K562 (cell line): ENCODE data around the gene HOXD13. TPM values are rescaled to one million over a fixed set of nuclear protein-coding genes. Genes with fewer than 3 reads are reported as not detected.

Source experiments
- ATAC-seq: fragments of 200-7000 bp; cut with Tn5 transposase; 3 replicates; pipeline ENCODE4 v1.9.1; 2020; ENCODE audit warnings: moderate library complexity
- BruUV-seq: library from RNA; stranded (reverse); fragments of 400-500 nt; replicated peaks from 2 replicates; lab custom pipeline; 2021; lab: Mats Ljungman, UMichigan
- CTCF ChIA-PET: fragments of 300-600 bp; formaldehyde crosslinking; extraction: SDS; loops from one replicate; lab custom pipeline; 2021; ENCODE audit warnings: low intra/inter-chr PET ratio; lab: Yijun Ruan, JAX
- POLR2A ChIA-PET: fragments of 300-600, 350-650 bp; sonication (Branson Sonifier 250); formaldehyde crosslinking; extraction: SDS; loops from one replicate; lab custom pipeline; 2021; ENCODE audit warnings: antibody characterized with exemption, inconsistent platforms; lab: Yijun Ruan, JAX
- DNase-seq, 4 experiments: peaks; one replicate each; pipeline versions ENCODE4 v3.0.0 to v3.0.0-alpha.2; 2011 to 2018; ENCODE audit warnings: low spot score in 3 of 4, mixed read lengths in 3 of 4; ENCODE audit errors: extremely low read depth in 1 of 4
- FAIRE-seq: peaks from 2 replicates; lab custom pipeline; 2011; peaks lifted over from hg19 to GRCh38; lab: Jason Lieb, UNC
- H2AFZ ChIP-seq: 2 replicates; pipeline ENCODE4 v1.6.0; 2011; ENCODE audit warnings: low read depth, low read length, control low read depth, inconsistent platforms
- H3K27ac ChIP-seq: fragments of 200-600 bp; 3 replicates; pipeline ENCODE4 v1.8.0; 2011; ENCODE audit warnings: low read depth, mild to moderate bottlenecking, control low read depth, inconsistent platforms, low read length, moderate library complexity, mixed read lengths; ENCODE audit errors: extremely low read depth
- H3K27me3 ChIP-seq, 2 experiments: fragments of 300-600 bp in 1 of 2; 2 replicates in 1 of 2; 3 replicates in 1 of 2; pipeline versions ENCODE4 v1.6.0 to v1.8.0; 2011; ENCODE audit warnings: inconsistent platforms in 2 of 2, low read length in 2 of 2, mild to moderate bottlenecking in 1 of 2, mixed read lengths in 1 of 2, moderate library complexity in 1 of 2; ENCODE audit not compliant: control insufficient read depth in 2 of 2, insufficient read depth in 2 of 2
- H3K36me3 ChIP-seq: fragments of 300-600 bp; 3 replicates; pipeline ENCODE4 v1.8.0; 2011; ENCODE audit warnings: mild to moderate bottlenecking, low read length, inconsistent platforms; ENCODE audit not compliant: control insufficient read depth, insufficient read depth
- H3K4me1 ChIP-seq, 2 experiments: fragments of 200-600 bp in 1 of 2; replicated peaks in 1 of 2; 2 replicates in 1 of 2; 3 replicates in 1 of 2; pipeline versions ENCODE4 v1.5.1 to v1.8.0; 2011; ENCODE audit warnings: inconsistent platforms in 2 of 2, low read length in 2 of 2, mild to moderate bottlenecking in 1 of 2, mixed read lengths in 1 of 2, moderate library complexity in 1 of 2; ENCODE audit not compliant: control insufficient read depth in 2 of 2, insufficient read depth in 2 of 2
- H3K4me2 ChIP-seq: 2 replicates; pipeline ENCODE4 v1.6.1; 2011; ENCODE audit warnings: low read length, control low read depth, inconsistent platforms, mixed read lengths; ENCODE audit not compliant: insufficient read depth
- H3K4me3 ChIP-seq: fragments of 200-600 bp; sonication (generic), shearing (Covaris generic); 2 replicates; pipeline ENCODE4 v1.5.1; 2016; ENCODE audit warnings: control low read depth, inconsistent platforms
- H3K79me2 ChIP-seq: fragments of 200-600 bp; 3 replicates; pipeline ENCODE4 v1.8.0; 2011; ENCODE audit warnings: low read length, inconsistent platforms; ENCODE audit not compliant: control insufficient read depth, insufficient read depth
- H3K9ac ChIP-seq, 2 experiments: 2 replicates each; pipeline versions ENCODE4 v1.6.0 to v1.6.1; 2011; ENCODE audit warnings: low read depth in 2 of 2, low read length in 2 of 2, control low read depth in 1 of 2, inconsistent platforms in 1 of 2, mild to moderate bottlenecking in 1 of 2, mixed read lengths in 1 of 2; ENCODE audit not compliant: insufficient read depth in 1 of 2
- H3K9me1 ChIP-seq: one replicate; pipeline ENCODE4 v1.6.0; 2011; ENCODE audit warnings: inconsistent platforms, mild to moderate bottlenecking, low read length, moderate library complexity; ENCODE audit not compliant: control insufficient read depth, insufficient read depth
- H3K9me3 ChIP-seq: replicated peaks from 2 replicates; pipeline ENCODE4 v1.5.1; 2011; ENCODE audit warnings: low read depth, low read length, inconsistent platforms; ENCODE audit not compliant: control insufficient read depth, insufficient read depth
- H4K20me1 ChIP-seq: replicated peaks from 2 replicates; pipeline ENCODE4 v1.6.1; 2011; ENCODE audit warnings: low read length, inconsistent platforms, mixed read lengths; ENCODE audit not compliant: control insufficient read depth, insufficient read depth
- MXI1 ChIP-seq: IDR thresholded peaks from 2 replicates; pipeline ENCODE4 v1.6.1; 2011; ENCODE audit warnings: low read depth, mild to moderate bottlenecking, improper control_type of control experiment, low read length
- PPARD ChIP-seq: fragments of 250-450 bp; sonication (Bioruptor Pico); IDR thresholded peaks from 2 replicates; pipeline ENCODE4 v1.8.0; 2022; ENCODE audit warnings: inconsistent platforms, mild to moderate bottlenecking, moderate library complexity
- ZFP30 ChIP-seq: fragments of 250-450 bp; sonication (Bioruptor Pico); IDR thresholded peaks from 2 replicates; pipeline ENCODE4 v1.8.0; 2022; ENCODE audit warnings: moderate library complexity, mild to moderate bottlenecking, inconsistent platforms, borderline replicate concordance
- in situ Hi-C: fragments of 300-500 bp; cut with MboI; formaldehyde crosslinking; loops from 4 replicates; pipeline ENCODE4 v1.15.0; 2018; ENCODE audit warnings: inconsistent platforms, mixed read lengths
- intact Hi-C: fragments of 100-400 bp; cut with micrococcal nuclease; formaldehyde crosslinking; loops from 2 replicates; pipeline ENCODE4 v1.14.2; 2022
- polyA plus RNA-seq, 8 experiments: library from polyadenylated mRNA; depleted of rRNA in 4 of 8; stranded (reverse) in 5 of 8; unstranded in 3 of 8; fragments of >200 nt; fragmentation: Nextera tagmentation in 2 of 8; fragmentation: Illumina TruSeq in 1 of 8; extraction: Ambion mirVana in 2 of 8; extraction: Trizol in 1 of 8; gene quantifications; 2 replicates each; pipeline versions ENCODE4 v1.2.1 to v1.2.3, GENCODE V29; 2011 to 2014; ENCODE audit warnings: inconsistent platforms in 1 of 8, missing spikeins in 1 of 8
- total RNA-seq, 7 experiments: library from RNA; depleted of rRNA in 6 of 7; stranded (reverse); fragments of >200 nt in 6 of 7; fragmentation: Illumina TruSeq in 2 of 7; extraction: Trizol in 2 of 7; gene quantifications; 2 replicates each; pipeline versions ENCODE4 v1.2.1 to v1.2.3, GENCODE V29; 2011 to 2021; ENCODE audit warnings: low replicate concordance in 1 of 7
- TF ChIP-seq, protein P1 (sequence below): fragments of 250-450 bp; sonication (Bioruptor Pico); IDR thresholded peaks from 2 replicates; pipeline ENCODE4 v1.8.0; 2022; ENCODE audit warnings: moderate library complexity, mild to moderate bottlenecking, inconsistent platforms
- TF ChIP-seq, protein P2 (sequence below): fragments of 450-650 bp; IDR thresholded peaks from 2 replicates; pipeline ENCODE4 v1.6.1; 2016; ENCODE audit warnings: antibody characterized with exemption
- TF ChIP-seq, protein P3 (sequence below): IDR thresholded peaks from 2 replicates; pipeline ENCODE4 v1.6.1; 2014; ENCODE audit warnings: antibody characterized with exemption
- TF ChIP-seq, protein P4 (sequence below): fragments of 250-450 bp; sonication (Bioruptor Pico); IDR thresholded peaks from 2 replicates; pipeline ENCODE4 v1.9.0; 2021; ENCODE audit warnings: mild to moderate bottlenecking

The HOXD13 gene
- total and polyA plus RNA-seq, 9 of the 15 experiments (the other 6 are each of a cell fraction or from before 2014, with no cell fraction given): 0.03 to 0.04 TPM; not detected in 7

DNA sequence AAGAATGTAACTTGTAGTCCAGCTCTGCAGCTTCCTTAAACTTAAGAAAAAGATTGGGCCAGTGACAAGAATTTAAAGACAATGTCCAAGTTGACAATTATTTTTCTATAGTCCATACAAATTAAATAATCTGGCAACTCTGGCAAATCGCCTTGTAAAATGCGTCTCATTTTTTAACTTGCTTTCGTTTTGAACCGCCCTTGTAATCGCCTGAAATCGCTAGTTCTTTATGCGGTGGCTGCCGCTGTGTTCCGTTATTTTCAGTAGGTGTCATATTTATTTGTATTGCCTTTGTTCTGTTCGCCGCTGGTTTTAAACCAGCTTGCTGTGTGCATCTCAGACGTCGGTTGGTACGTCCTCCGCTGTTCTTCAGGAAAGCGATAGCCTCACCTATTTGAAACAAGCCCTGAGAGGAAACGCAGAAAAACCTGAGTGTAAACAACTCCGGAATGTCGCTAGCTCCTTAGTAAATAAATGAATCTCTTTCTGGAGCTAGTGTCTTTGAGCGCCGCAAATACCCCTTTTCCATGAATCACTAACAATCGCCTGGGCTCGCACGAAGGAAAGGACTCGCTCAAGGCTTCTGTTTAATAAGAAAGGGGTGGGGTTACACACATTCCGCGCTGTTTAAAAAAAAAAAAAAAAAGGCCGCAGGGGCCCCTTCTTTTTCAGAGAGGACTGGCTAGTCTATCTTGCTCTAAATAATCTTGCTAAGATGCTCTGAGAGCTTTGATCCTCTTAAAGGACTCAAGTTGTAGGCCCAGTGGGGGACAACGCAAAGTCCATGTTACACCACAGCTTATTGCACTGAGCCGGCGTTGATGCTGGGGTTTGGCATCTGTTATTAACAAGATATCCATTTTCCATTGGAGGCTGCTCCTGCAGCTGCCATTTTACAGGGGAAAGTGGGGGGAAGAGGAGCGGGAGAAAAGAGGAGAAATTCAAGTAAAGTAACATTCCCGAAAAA lies 40.0 kb downstream of the HOXD13 start (continued):
- TF ChIP-seq, protein P1, sequence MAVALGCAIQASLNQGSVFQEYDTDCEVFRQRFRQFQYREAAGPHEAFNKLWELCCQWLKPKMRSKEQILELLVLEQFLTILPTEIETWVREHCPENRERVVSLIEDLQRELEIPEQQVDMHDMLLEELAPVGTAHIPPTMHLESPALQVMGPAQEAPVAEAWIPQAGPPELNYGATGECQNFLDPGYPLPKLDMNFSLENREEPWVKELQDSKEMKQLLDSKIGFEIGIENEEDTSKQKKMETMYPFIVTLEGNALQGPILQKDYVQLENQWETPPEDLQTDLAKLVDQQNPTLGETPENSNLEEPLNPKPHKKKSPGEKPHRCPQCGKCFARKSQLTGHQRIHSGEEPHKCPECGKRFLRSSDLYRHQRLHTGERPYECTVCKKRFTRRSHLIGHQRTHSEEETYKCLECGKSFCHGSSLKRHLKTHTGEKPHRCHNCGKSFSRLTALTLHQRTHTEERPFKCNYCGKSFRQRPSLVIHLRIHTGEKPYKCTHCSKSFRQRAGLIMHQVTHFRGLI (CRISPR knock-in tag): no peak
- TF ChIP-seq, protein P2, sequence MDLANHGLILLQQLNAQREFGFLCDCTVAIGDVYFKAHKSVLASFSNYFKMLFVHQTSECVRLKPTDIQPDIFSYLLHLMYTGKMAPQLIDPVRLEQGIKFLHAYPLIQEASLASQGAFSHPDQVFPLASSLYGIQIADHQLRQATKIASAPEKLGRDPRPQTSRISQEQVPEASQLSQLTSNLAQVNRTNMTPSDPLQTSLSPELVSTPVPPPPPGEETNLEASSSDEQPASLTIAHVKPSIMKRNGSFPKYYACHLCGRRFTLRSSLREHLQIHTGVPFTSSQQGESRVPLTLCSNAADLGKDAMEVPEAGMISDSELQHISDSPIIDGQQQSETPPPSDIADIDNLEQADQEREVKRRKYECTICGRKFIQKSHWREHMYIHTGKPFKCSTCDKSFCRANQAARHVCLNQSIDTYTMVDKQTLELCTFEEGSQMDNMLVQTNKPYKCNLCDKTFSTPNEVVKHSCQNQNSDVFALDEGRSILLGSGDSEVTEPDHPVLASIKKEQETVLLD: no peak
- TF ChIP-seq PPARD: no peak
- no peak for TF ChIP-seq MXI1
- TF ChIP-seq, all 486 proteins: peak for 6

DNA sequence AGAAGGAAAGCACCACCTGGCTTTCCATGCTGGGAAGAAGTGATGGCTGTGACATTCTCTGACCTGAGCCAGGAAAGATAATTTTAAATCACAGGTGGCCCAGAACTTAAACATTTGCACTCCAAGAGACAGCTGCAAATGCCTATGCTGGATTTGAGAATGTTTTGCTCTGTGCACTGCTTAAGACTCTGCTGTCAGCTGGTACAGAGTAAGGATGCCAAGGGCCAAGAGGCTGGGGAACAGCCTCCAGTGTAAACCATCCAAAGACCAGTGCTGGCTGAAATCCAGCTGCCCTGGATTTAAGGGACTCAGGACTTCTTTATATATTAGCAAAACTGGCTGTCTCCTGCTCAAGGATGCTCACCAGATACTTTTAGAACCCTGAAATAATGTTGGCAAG lies 40.9 kb downstream of the HOXD13 start:
- Histone ChIP-seq H3K79me2 (no peaks in the 10 kb centered on the region), H3K4me1 (peaks cover 0 to 27% of the 10 kb centered on the region in 2 experiments; a peak in 2 of 5 replicates), H3K36me3 (no peaks in the 10 kb centered on the region), H2AFZ (no peak overlapping the region), H3K27ac (no peak overlapping the region), H3K4me2 (no peak overlapping the region), H4K20me1 (0 out of 2 replicates have a peak, but pooled peaks cover 2% of the 10 kb centered on the region), H3K9me1 (no peaks in the 10 kb centered on the region), H3K27me3 (peaks cover 48 to 72% of the 10 kb centered on the region in 2 experiments), H3K9me3 (no peaks in the 10 kb centered on the region), H3K4me3 (no peak overlapping the region), H3K9ac (no peak overlapping the region)
- ChIA-PET CTCF (no interaction called here), POLR2A (interaction anchor here (0.6 to 2.3 kb wide), 5 partner anchors 7 to 1573 kb away, joined by 3 to 5 read pairs (median 3); no protein-coding TSS in a partner anchor)
- in situ Hi-C loops: loop anchor here (25.0 kb wide), 2 partner anchors 679 to 1629 kb away; no protein-coding TSS in a partner anchor
- ATAC-seq (no peak), DNase-seq (no peak), FAIRE-seq (no peak)
- no TSS peak for BruUV-seq
- intact Hi-C loops: no loop called here
- TF ChIP-seq ZFP30: no peak
- TF ChIP-seq, protein P3, sequence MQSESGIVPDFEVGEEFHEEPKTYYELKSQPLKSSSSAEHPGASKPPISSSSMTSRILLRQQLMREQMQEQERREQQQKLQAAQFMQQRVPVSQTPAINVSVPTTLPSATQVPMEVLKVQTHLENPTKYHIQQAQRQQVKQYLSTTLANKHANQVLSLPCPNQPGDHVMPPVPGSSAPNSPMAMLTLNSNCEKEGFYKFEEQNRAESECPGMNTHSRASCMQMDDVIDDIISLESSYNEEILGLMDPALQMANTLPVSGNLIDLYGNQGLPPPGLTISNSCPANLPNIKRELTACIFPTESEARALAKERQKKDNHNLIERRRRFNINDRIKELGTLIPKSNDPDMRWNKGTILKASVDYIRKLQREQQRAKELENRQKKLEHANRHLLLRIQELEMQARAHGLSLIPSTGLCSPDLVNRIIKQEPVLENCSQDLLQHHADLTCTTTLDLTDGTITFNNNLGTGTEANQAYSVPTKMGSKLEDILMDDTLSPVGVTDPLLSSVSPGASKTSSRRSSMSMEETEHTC: no peak
- TF ChIP-seq, protein P4, sequence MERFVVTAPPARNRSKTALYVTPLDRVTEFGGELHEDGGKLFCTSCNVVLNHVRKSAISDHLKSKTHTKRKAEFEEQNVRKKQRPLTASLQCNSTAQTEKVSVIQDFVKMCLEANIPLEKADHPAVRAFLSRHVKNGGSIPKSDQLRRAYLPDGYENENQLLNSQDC: no peak
